Measurements from ENCODE around the gene ZNF112.

ZNF112 gene

GRCh38 chr19:44303320-44303719 is 53.2 kb downstream of the ZNF112 start:
- no peak for DNase-seq (ENCODE audit: extremely low spot score)
- TF ChIP-seq FOXK2 (IDR thresholded peaks at IDR 0.05) (no peak), ELF4 (IDR thresholded peaks at IDR 0.05) (no peak), CTBP1 (IDR thresholded peaks at IDR 0.05; ENCODE audit: borderline replicate concordance) (no peak), TARDBP (IDR thresholded peaks at IDR 0.05) (no peak), HDGF (IDR thresholded peaks at IDR 0.05; ENCODE audit: borderline replicate concordance) (no peak), BHLHE40 (IDR thresholded peaks at IDR 0.05; ENCODE audit: borderline replicate concordance) (no peak), PKNOX1 (IDR thresholded peaks at IDR 0.05) (no peak), FOXM1 (IDR thresholded peaks at IDR 0.05; ENCODE audit: borderline replicate concordance) (no peak), L3MBTL2 (conservative IDR thresholded peaks at IDR 0.05) (no peak), FOXA1 (IDR thresholded peaks at IDR 0.05) (no peak), ZNF384 (IDR thresholded peaks at IDR 0.05) (no peak)
- CTCF ChIA-PET, result no interaction called here
- POLR2A ChIA-PET, result no interaction called here

- POLR2A ChIA-PET, result no interaction called here
- CTCF ChIA-PET, result no interaction called here
- TF ChIP-seq HDGF (IDR thresholded peaks at IDR 0.05; ENCODE audit: borderline replicate concordance) (no peak), SUZ12 (IDR thresholded peaks at IDR 0.05) (no peak), TARDBP (IDR thresholded peaks at IDR 0.05) (no peak), CTBP1 (IDR thresholded peaks at IDR 0.05; ENCODE audit: borderline replicate concordance) (no peak), PKNOX1 (IDR thresholded peaks at IDR 0.05) (no peak), LEF1 (IDR thresholded peaks at IDR 0.05; ENCODE audit: borderline replicate concordance) (no peak), ARNT (IDR thresholded peaks at IDR 0.05) (no peak), FOXA1 (IDR thresholded peaks at IDR 0.05) (no peak), ELF4 (IDR thresholded peaks at IDR 0.05) (no peak), BHLHE40 (IDR thresholded peaks at IDR 0.05; ENCODE audit: borderline replicate concordance) (no peak), FOXM1 (IDR thresholded peaks at IDR 0.05; ENCODE audit: borderline replicate concordance) (no peak), FOXK2 (IDR thresholded peaks at IDR 0.05) (no peak), NFRKB (IDR thresholded peaks at IDR 0.05) (no peak), SP1 (IDR thresholded peaks at IDR 0.05) (no peak), ZNF384 (IDR thresholded peaks at IDR 0.05) (no peak), L3MBTL2 (conservative IDR thresholded peaks at IDR 0.05) (no peak)
- DNase-seq (ENCODE audit: extremely low spot score), result no peak
These were observed 71.5 kb downstream of the ZNF112 start for GRCh38 chr19:44284968-44285367.

GRCh38 chr19:44282846-44283245 is 73.6 kb downstream of the ZNF112 start:
- ChIA-PET CTCF (no interaction called here), POLR2A (no interaction called here)
- DNase-seq (ENCODE audit: extremely low spot score), result no peak
- no peak for TF ChIP-seq ZNF384 (IDR thresholded peaks at IDR 0.05)
- TF ChIP-seq TARDBP (IDR thresholded peaks at IDR 0.05), result no peak
- no peak for TF ChIP-seq HDGF (IDR thresholded peaks at IDR 0.05; ENCODE audit: borderline replicate concordance)
- TF ChIP-seq ARNT (IDR thresholded peaks at IDR 0.05), result no peak
- no peak for TF ChIP-seq NFRKB (IDR thresholded peaks at IDR 0.05)

- TF ChIP-seq L3MBTL2 (conservative IDR thresholded peaks at IDR 0.05), result no peak
- no peak for TF ChIP-seq FOXK2 (IDR thresholded peaks at IDR 0.05)
- TF ChIP-seq HDGF (IDR thresholded peaks at IDR 0.05; ENCODE audit: borderline replicate concordance), result no peak
- TF ChIP-seq PKNOX1 (IDR thresholded peaks at IDR 0.05), result no peak
- no peak for TF ChIP-seq NFRKB (IDR thresholded peaks at IDR 0.05)
- TF ChIP-seq ZNF384 (IDR thresholded peaks at IDR 0.05), result no peak
- TF ChIP-seq SUZ12 (IDR thresholded peaks at IDR 0.05), result no peak
- TF ChIP-seq FOXA1 (IDR thresholded peaks at IDR 0.05), result no peak
- TF ChIP-seq CTBP1 (IDR thresholded peaks at IDR 0.05; ENCODE audit: borderline replicate concordance), result no peak
- no peak for TF ChIP-seq ELF4 (IDR thresholded peaks at IDR 0.05)
- no peak for TF ChIP-seq FOXM1 (IDR thresholded peaks at IDR 0.05; ENCODE audit: borderline replicate concordance)
- TF ChIP-seq TARDBP (IDR thresholded peaks at IDR 0.05), result no peak
- TF ChIP-seq SP1 (IDR thresholded peaks at IDR 0.05), result no peak
- POLR2A ChIA-PET, result no interaction called here
- CTCF ChIA-PET, result interaction anchor here (0.6 kb wide), 1 partner anchor 1093 kb away, joined by 3 read pairs; no protein-coding TSS in a partner anchor
- no peak for DNase-seq (ENCODE audit: extremely low spot score)
These were observed 75.6 kb downstream of the ZNF112 start for GRCh38 chr19:44280916-44281315.

DNA sequence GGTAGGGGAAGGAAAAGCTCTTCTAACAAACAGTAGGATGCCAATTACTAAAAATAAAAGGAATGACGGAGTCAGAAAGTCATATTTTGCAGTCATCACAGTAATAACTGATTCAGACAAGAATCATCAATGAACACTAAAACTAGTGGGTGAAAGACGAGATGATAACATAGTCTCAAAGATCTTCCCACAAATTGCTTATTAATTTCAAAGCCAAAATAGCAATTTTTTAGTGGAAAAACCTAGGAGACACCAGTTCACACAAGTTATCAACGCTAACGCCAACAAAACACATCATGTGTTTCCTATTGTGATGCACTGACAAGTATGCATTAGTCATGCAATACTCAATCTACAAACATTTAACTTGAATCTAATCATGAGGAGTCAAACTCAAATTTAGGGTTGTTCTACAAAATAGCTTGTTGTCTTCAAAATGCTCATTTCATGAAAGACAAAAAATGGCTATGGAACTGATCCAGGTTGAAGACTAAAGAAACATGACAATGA is 78.2 kb downstream of the ZNF112 start:
- no peak for DNase-seq (ENCODE audit: extremely low spot score)
- TF ChIP-seq L3MBTL2 (conservative IDR thresholded peaks at IDR 0.05), result no peak
- no peak for TF ChIP-seq CTBP1 (IDR thresholded peaks at IDR 0.05; ENCODE audit: borderline replicate concordance)
- TF ChIP-seq SP1 (IDR thresholded peaks at IDR 0.05), result no peak
- POLR2A ChIA-PET, result interaction anchor here (0.6 kb wide), 1 partner anchor 179 kb away, joined by 3 read pairs; no protein-coding TSS in a partner anchor
- CTCF ChIA-PET, result no interaction called here

GRCh38 chr19:44277331-44277730 is 79.1 kb downstream of the ZNF112 start:
- ChIA-PET POLR2A (no interaction called here), CTCF (no interaction called here)
- TF ChIP-seq NFRKB (IDR thresholded peaks at IDR 0.05) (no peak), ELF4 (IDR thresholded peaks at IDR 0.05) (no peak)
- no peak for DNase-seq (ENCODE audit: extremely low spot score)
